Ishikawa (cell line): ENCODE data around the gene COMMD1.

ENCODE experiments used
- CEBPB ChIP-seq: IDR thresholded peaks from 2 replicates; pipeline ENCODE4 v1.6.1; 2012
- CREB1 ChIP-seq: IDR thresholded peaks from 2 replicates; pipeline ENCODE4 v1.6.1; 2012; ENCODE audit warnings: low read depth
- EGR1 ChIP-seq: IDR thresholded peaks from 2 replicates; pipeline ENCODE4 v1.6.1; 2012
- EP300 ChIP-seq: IDR thresholded peaks from 2 replicates; pipeline ENCODE4 v1.6.1; 2012; ENCODE audit warnings: borderline replicate concordance
- FOXM1 ChIP-seq: IDR thresholded peaks from 2 replicates; pipeline ENCODE4 v1.6.1; 2012; ENCODE audit warnings: low read depth, borderline replicate concordance
- NFIC ChIP-seq: IDR thresholded peaks from 2 replicates; pipeline ENCODE4 v1.6.1; 2012
- RAD21 ChIP-seq: IDR thresholded peaks from 2 replicates; pipeline ENCODE4 v1.6.1; 2012; ENCODE audit warnings: low read depth
- TAF1 ChIP-seq: IDR thresholded peaks from 2 replicates; pipeline ENCODE4 v1.6.1; 2012; ENCODE audit warnings: low read depth, mild to moderate bottlenecking
- TCF12 ChIP-seq: IDR thresholded peaks from 2 replicates; pipeline ENCODE4 v1.6.1; 2012; ENCODE audit warnings: low read depth
- TEAD4 ChIP-seq: IDR thresholded peaks from 2 replicates; pipeline ENCODE4 v1.6.1; 2012
- YY1 ChIP-seq: IDR thresholded peaks from 2 replicates; pipeline ENCODE4 v1.6.1; 2012; ENCODE audit warnings: low read depth
- ZBTB7A ChIP-seq: IDR thresholded peaks from 2 replicates; pipeline ENCODE4 v1.6.1; 2012; ENCODE audit warnings: low read depth
- TF ChIP-seq, protein P1 (sequence below): IDR thresholded peaks from 2 replicates; pipeline ENCODE4 v1.6.1; 2012; ENCODE audit warnings: low read depth, mild to moderate bottlenecking
- TF ChIP-seq, protein P2 (sequence below): IDR thresholded peaks from 2 replicates; pipeline ENCODE4 v1.6.1; 2012
- TF ChIP-seq, protein P3 (sequence below): IDR thresholded peaks from 2 replicates; pipeline ENCODE4 v1.6.1; 2012

COMMD1 gene

DNA sequence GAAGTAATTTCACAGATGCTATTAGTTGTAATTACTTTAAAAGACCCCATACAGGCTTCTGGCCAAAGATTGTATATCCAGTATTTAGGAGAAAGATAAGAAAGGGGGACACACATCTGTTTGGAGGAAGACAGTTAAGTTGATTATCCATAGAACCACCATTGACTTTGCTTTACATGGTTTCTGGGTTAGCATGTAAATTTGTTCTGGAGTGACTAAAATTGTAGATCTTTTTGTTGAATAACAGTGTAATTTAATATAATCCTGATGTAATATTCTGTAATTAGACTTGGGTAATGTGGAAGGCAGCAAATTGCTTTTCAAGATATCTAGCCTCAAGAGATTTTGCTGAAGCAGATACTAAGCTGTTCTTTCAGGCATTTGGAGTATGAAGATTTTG is 17.2 kb downstream of the COMMD1 start:
- TF ChIP-seq ZBTB7A: no peak

DNA sequence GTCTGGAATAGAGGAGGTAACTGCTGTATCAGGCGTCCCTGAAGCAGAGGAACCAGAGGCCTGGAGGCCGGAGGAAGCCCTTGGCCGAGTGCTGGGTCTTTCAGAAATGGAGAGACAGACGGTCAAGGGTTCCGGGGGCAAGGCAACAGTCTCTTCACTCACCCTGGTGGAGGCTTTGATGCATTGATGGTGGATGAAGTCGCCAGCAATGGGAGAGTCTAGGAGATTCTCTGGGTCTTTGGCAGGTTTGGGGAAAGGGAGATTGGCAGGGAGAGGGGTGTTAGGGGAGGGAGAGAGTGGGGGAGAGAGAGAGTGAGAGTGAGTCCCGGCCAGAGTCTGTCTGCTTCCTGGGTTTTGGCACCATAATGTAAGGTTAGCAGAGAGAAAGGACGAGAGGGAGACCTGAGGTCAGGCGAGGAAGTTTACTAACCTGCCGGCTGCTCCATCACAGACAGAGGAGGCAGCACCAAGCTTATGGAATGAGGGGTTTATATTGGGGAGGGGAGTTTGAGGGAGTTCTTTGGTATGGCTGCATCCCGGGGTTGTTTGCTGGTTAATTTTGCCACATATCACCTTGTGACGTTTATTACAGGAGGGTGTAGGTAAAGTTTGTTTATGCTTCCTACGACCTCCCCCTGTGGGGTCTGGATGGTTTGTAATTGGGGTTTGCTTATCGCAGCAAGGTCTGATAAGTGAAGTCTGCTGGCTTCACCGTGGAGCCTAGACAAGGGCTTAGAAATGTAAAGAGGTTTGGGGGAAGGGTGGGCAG is 19.6 kb downstream of the COMMD1 start:
- no peak for TF ChIP-seq FOXM1
- no peak for TF ChIP-seq CREB1
- no peak for TF ChIP-seq TCF12

DNA sequence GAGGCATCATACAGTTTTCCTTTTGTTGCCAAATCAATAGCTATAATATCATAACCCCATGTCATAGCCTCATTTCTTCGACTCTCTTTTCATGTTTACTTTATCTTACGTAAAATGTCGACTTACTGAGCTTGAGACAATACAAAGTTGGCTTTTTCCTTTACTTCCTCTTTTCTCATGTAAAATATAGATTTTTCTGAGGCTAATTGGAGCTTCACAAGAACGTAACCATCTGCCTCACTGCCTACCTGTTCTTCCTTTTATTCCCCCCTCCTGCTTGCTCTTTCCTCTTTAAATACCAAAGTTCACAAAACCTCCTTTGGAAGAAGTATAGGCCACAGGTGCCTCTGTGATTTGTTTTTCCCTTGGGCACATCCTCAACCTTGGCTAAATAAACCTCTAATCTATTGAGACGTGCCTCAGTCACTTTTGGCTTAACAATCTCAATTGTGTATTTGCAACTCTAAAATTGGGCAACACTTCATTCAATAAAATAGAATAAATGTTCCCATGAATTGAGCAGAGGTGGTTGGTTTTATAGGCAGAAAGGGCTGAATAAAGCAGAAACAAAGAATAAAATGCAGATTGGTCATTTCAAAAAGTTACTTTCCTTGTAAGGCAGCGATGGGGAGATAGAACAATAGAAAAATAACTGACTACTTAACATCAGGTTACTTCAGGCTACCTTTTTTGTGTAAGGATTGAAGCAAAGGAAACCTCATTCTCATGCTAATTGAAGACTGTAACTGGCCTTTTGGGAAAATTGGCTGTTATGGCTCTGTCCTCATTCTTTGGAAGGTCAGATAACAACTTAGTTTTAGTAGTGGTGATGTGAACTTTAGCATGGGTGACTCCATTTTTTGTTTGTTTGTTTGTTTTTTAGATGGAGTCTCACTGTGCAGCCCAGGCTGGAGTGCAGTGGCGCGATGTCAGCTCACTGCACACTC is 21.3 kb downstream of the COMMD1 start:
- TF ChIP-seq EP300 (no peak), RAD21 (no peak), ZBTB7A (no peak), FOXM1 (no peak), CREB1 (no peak), YY1 (no peak), NFIC (no peak), TEAD4 (no peak), EGR1 (no peak), TAF1 (no peak), TCF12 (no peak), CEBPB (no peak)
- TF ChIP-seq, protein P1, sequence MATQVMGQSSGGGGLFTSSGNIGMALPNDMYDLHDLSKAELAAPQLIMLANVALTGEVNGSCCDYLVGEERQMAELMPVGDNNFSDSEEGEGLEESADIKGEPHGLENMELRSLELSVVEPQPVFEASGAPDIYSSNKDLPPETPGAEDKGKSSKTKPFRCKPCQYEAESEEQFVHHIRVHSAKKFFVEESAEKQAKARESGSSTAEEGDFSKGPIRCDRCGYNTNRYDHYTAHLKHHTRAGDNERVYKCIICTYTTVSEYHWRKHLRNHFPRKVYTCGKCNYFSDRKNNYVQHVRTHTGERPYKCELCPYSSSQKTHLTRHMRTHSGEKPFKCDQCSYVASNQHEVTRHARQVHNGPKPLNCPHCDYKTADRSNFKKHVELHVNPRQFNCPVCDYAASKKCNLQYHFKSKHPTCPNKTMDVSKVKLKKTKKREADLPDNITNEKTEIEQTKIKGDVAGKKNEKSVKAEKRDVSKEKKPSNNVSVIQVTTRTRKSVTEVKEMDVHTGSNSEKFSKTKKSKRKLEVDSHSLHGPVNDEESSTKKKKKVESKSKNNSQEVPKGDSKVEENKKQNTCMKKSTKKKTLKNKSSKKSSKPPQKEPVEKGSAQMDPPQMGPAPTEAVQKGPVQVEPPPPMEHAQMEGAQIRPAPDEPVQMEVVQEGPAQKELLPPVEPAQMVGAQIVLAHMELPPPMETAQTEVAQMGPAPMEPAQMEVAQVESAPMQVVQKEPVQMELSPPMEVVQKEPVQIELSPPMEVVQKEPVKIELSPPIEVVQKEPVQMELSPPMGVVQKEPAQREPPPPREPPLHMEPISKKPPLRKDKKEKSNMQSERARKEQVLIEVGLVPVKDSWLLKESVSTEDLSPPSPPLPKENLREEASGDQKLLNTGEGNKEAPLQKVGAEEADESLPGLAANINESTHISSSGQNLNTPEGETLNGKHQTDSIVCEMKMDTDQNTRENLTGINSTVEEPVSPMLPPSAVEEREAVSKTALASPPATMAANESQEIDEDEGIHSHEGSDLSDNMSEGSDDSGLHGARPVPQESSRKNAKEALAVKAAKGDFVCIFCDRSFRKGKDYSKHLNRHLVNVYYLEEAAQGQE: no peak
- TF ChIP-seq, protein P2, sequence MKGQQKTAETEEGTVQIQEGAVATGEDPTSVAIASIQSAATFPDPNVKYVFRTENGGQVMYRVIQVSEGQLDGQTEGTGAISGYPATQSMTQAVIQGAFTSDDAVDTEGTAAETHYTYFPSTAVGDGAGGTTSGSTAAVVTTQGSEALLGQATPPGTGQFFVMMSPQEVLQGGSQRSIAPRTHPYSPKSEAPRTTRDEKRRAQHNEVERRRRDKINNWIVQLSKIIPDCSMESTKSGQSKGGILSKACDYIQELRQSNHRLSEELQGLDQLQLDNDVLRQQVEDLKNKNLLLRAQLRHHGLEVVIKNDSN: no peak

DNA sequence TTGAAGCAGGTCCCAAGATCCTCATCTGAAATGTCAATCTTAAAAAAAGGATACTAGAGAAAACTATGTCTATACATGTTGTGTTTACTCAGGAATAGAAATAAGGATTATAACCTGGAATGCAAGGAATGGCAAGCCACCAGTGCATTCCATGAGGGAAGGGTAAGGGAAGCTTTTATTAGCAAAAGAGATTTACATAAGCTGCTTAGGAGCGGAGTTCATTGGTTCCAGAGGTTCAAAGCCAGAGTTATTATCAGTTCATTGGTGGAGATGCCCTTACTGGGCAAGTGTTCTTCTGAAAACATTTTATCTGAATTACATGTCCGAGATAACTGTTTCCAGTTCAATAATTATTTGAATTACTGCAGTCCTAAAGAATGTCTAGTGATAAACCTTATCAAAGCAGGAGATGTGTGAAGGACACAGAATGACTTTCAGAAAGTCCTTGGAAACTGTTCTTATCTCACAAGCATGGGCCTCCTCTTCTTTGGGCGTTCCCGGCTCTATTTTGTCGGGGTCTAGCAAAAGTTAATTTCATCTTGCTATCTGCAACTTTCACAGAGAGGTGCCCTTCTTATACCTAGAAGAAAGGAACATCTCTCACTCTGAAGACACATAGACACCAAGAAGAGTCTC is 23.5 kb downstream of the COMMD1 start:
- peak; percentile 19; the same call in 1 of the 2 replicates for TF ChIP-seq TEAD4
- no peak for TF ChIP-seq EP300
- TF ChIP-seq TCF12: no peak

DNA sequence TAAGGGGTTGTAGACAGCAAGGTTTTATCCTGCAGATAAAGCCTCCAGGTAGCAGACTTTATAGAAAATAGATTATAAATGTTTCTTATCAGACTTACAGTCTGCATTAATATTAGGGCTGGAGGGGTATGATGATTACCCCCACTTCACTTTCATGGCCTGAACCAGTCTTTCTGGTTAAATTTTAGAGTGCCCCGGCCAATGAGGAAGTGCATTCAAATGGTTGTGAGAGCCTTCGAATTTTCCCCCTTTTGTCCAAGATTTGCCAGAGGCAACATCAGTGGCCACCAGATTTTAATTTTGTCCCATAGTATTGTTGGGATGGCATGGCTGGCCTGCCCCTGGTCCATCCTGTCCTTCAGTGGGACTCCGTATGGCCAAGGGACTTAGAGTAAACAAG is 31.6 kb downstream of the COMMD1 start:
- TF ChIP-seq, protein P1: no peak
- TF ChIP-seq CREB1 (no peak), EGR1 (no peak), RAD21 (no peak), FOXM1 (no peak), TAF1 (no peak), NFIC (no peak)
- TF ChIP-seq, protein P3, sequence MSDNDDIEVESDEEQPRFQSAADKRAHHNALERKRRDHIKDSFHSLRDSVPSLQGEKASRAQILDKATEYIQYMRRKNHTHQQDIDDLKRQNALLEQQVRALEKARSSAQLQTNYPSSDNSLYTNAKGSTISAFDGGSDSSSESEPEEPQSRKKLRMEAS: no peak

DNA sequence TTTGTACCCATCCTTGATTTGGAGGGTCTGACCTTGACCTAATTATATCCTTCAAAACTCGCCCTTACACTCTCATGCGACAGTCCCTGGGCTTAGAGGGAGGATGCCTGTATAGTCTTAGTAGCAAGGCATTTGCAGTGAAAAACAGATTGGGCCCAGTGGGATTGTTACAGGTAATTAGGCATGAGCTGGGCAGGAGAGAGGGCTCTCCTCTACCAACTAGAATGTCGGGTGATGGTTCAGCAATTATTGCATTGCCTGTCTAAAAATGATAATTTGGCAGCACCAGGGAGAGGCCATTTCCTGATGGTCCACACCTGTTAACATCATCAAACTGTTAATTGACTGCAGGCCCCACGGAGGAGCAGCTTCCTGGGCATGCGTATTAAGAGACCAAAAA is 32.4 kb downstream of the COMMD1 start:
- TF ChIP-seq TAF1 (no peak), ZBTB7A (no peak), EP300 (no peak), NFIC (no peak), FOXM1 (no peak), TCF12 (no peak), RAD21 (no peak), TEAD4 (no peak), CREB1 (no peak), CEBPB (no peak), EGR1 (no peak), YY1 (no peak)
- TF ChIP-seq, protein P1: no peak
- TF ChIP-seq, protein P2: no peak
- TF ChIP-seq, protein P3: no peak
